MG63 (cell line): ENCODE data around the gene BCAR3. TPM values are rescaled to one million over a fixed set of nuclear protein-coding genes. Genes with fewer than 3 reads are reported as not detected.

Experiments used
- DNase-seq: peaks from one replicate; pipeline ENCODE4 v3.0.0-alpha.2; 2020
- H3K27me3 ChIP-seq: fragments of 250-450 bp; sonication (Bioruptor Pico); 2 replicates; pipeline ENCODE4 v1.5.1; 2020; ENCODE audit warnings: mild to moderate bottlenecking, moderate library complexity
- H3K36me3 ChIP-seq: fragments of 250-450 bp; sonication (Bioruptor Pico); 2 replicates; pipeline ENCODE4 v1.5.1; 2020; ENCODE audit warnings: mild to moderate bottlenecking, moderate library complexity
- H3K4me3 ChIP-seq: fragments of 250-450 bp; sonication (Bioruptor Pico); 2 replicates; pipeline ENCODE4 v1.5.1; 2020; ENCODE audit warnings: mild to moderate bottlenecking, moderate library complexity
- H3K9me3 ChIP-seq: fragments of 250-450 bp; sonication (Bioruptor Pico); 2 replicates; pipeline ENCODE4 v1.5.1; 2020; ENCODE audit warnings: mild to moderate bottlenecking, moderate library complexity
- total RNA-seq: library from RNA; depleted of rRNA; stranded (reverse); fragments of >200 nt; shearing (Covaris generic); gene quantifications from 2 replicates; pipeline ENCODE4 v1.2.3, GENCODE V29; 2014; ENCODE audit warnings: low replicate concordance; rRNA removed

BCAR3 gene
- total RNA-seq, result 21.2 and 26.0 TPM in 2 replicates

DNA sequence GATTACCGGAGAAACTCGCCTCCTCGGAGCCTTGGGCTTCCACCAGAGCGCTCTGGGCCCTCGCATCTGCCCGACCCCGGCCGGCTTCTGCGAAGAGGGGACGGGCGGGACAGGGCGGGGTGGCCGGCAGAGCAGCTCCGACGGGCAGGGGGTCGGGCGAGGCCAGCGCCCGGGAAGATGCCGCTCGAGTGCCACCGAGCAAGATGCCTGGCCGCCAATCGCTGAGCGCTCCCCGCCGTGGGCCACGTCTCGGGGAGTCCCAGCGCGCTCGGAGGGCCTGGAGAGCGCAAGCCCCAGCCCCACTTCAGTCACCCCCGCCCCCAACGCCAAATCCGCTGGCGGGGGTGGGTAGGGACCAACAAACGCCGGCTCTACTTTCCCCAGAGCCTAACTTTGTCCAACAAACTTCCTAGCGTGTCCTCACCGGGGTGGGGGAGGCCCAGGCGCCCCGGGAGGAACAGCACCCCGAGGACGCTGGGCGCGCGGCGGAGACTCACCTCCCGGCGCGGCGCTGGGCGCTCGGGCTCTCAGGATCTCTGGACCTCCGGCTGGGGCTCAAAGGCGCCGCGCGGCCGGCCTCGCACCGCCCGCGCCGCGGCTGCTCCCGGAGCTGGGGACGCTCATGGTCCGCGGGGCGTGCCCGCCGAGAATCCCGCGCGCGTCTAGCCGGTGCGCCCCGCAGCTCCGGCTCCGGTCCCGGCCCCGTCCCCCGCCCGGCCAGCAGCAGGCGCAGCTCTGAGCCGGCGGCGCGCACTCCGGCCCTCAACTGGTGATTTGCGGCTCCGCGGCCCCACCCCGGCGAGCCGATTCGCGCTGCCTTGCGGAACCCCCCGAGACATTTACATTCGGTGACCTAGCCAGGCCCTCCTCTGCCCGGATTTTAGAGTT, at the start of gene BCAR3:
Gene BCAR3 (minus strand): TSS at position 737 of the 888 bp plus-strand sequence. CDS start 6,907 bp downstream, outside the sequence.
- Histone ChIP-seq H3K36me3 (peaks cover 18% of the 10 kb centered on the region), H3K27me3 (no peaks in the 10 kb centered on the region), H3K9me3 (no peaks in the 10 kb centered on the region), H3K4me3 (peak within 1 kb of the TSS; percentile 70)
- DNase-seq, result peak; percentile 85

DNA sequence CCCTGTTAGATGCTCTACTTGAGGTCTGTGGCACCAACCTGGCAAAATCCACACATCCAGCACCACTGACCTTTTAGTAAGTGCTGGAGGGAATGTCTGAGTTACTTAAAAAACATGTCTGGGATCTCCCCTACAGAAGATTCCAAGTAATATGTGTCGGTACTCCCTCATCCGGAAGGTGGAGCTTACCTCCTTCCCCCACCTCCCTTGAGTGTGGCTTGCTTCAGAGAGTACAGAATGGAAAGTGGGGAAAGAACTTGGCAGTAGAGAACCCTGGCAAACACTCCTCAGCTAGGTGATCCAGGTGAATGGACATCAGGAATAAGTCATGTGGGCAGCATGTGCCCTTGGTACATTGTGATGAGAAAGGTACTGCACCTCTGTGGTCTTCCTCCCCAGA, 49.0 kb upstream of the BCAR3 start:
- DNase-seq, result no peak
- H3K27me3 ChIP-seq, result no peaks in the 10 kb centered on the region
- no peaks in the 10 kb centered on the region for H3K36me3 ChIP-seq
- H3K9me3 ChIP-seq, result no peaks in the 10 kb centered on the region
- no peak overlapping the region for H3K4me3 ChIP-seq

DNA sequence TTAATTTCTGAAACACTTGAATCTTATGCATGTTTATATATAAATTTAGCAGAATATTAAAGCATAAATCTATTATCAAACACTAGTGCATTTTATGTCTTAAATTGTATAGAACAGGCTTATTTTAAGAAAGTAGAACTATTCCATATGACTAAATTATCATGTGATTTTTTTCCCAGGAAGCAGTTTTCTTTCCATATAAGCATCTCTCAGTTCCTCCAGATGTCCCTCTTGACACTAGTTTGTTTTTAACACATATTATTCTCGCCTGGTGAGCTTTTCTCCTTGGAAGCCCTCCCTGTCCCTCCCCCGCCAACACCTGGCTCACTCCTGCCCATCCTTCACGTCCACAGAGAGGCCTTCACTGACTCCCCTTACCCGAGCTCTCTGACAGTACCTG, 48.3 kb upstream of the BCAR3 start:
- Histone ChIP-seq H3K4me3 (no peak overlapping the region), H3K27me3 (no peaks in the 10 kb centered on the region), H3K36me3 (no peaks in the 10 kb centered on the region), H3K9me3 (no peaks in the 10 kb centered on the region)
- no peak for DNase-seq

DNA sequence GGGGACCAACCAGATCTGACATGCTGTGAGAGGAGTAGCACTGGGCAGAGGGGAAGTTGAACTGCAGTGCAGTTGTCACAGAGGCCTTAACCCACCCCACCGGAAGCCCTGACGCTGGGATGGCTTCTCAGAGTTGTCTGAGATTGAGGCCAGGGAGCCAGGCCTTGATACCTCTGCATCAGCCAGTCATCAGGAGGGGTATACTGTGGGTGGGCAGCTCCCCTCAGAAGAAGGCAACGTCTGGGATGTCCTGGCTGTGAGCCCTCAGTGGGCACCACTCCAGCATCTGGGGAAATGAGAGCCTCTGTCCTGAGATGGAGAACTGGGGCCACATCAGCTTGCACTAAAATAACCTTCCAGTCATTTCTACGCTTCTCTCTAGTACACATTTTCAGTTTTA, 47.9 kb upstream of the BCAR3 start:
- no peak for DNase-seq

DNA sequence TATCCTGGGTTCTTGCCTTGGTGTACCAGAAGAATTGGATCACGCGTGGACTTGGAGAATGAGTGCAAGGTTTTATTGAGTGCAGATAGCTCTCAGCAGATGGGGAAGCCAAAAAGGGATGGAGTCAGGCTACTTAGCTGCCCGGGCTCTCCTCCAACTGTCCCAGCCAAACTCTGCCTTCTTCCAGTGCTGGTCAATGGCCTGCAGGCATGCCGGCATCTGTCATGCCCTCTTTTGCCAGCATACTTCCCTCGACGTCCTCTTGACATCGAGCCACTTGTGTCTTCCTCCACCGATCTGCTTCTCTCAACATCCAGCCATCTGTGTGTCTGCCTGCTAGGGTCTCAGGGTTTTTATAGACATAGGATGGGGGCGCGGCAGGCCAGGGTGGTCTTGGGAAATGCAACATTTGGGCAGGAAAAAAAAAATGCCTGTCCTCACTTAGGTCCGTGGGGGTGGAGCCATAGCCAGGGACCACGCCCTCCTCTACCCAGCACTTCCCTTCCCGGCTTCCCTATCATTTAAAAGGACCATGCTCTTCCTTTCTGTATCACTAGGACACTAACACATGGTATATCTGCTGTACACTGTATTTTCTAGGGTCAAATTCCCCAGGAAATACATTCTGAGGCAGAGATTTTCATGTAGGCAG, 47.0 kb upstream of the BCAR3 start:
- Histone ChIP-seq H3K9me3 (no peaks in the 10 kb centered on the region), H3K4me3 (no peak overlapping the region), H3K36me3 (no peaks in the 10 kb centered on the region), H3K27me3 (no peaks in the 10 kb centered on the region)
- DNase-seq, result peak; percentile 90

More for the DNA sequence above, 47.9 kb upstream of the BCAR3 start:
- no peaks in the 10 kb centered on the region for H3K27me3 ChIP-seq
- no peaks in the 10 kb centered on the region for H3K36me3 ChIP-seq
- no peak overlapping the region for H3K4me3 ChIP-seq
- H3K9me3 ChIP-seq, result no peaks in the 10 kb centered on the region

DNA sequence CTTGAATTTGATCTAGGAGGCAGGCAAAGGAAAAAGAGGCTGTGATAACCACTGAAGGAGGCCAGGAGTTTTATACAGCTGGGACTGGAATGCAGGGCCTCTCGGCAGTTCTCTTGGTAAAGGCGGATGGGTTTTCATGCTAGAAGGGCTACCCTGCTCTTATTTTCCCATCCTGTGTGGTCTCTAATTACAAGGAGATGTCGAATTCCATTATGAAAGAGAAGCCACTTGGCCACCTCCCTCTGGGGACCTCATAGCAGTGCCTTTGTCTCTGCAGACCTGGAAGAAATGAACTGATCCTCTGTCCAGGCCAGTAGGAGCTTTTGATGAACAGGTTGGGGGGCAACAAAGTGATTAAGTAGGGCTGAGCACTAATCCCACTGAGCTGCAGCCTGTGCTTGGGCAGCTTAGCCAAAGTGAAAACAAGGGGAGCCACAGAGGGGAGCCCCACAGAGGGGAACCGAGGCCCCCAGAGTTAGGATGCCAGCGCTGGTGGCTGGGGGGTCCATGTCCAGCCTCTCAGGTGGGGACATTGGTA, 42.2 kb upstream of the BCAR3 start:
- DNase-seq, result no peak
- Histone ChIP-seq H3K9me3 (no peaks in the 10 kb centered on the region), H3K36me3 (no peaks in the 10 kb centered on the region), H3K4me3 (no peak overlapping the region), H3K27me3 (no peaks in the 10 kb centered on the region)

DNA sequence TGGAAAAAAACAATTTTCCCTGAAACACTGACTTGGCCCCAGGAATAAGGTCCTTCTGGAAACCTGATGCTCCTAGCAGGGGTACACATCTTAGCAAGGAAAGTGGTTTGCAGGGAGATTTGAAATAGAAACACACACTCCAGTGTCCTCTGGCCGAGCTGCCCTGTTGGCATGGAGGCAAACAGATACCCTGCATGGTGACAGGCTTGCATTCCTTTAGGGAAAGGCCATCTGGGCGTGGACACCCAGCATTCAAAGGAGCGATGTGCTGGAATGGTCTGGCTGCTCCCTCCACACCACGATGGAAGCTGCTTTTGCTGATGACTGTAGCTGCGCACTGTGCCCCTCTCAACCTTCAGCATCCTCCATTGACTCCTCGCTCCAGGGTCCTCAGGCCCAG, 41.5 kb upstream of the BCAR3 start:
- Histone ChIP-seq H3K4me3 (no peak overlapping the region), H3K9me3 (no peaks in the 10 kb centered on the region), H3K27me3 (no peaks in the 10 kb centered on the region), H3K36me3 (no peaks in the 10 kb centered on the region)
- peak; percentile 10 for DNase-seq

DNA sequence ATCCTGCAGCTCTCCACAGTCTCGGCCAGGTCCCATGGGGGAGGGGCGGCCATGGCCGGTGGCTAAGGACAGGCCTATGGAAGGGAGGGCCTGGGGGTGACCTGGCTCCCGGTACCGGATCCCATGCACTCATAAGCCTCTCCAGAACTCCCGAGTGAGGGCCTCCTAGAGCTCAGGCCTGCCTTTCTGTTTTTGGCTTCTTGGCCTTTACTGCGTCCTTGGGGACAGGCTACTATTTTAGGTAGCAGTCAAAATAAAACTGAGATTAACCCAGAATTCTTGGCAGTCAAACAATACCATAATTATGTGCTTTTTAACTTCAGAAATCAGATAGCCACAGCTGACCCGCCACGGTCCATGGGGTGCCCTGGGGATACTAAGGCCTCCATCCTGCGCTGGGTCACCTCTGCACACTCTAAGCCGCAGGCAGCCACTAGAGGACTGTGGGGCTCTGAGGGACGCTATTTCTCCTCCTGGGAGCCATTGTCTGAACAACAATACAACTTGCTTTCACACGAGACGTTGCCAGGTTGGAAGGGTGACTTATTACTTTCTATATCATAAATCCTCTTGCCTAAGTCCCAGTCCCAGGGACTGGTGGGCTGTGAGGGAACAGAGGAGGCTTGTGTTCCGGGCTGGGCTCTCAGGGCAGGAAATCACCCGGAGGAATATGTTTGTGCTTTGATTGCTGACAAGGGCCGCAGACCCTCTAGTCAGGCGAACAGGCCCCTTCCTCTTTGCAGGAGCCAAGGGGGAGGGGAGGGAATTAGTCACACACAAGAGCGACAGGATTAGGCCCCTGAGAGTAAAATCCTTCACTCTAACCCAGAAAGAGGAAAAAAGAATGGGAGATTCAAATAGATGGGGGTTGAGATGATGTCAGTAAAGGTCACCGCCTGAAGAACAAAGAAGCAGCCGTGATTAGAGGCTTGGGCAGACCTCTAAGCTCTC, 40.7 kb upstream of the BCAR3 start:
- Histone ChIP-seq H3K9me3 (peaks cover 2% of the 10 kb centered on the region; the same call in 1 of the 2 replicates), H3K36me3 (no peaks in the 10 kb centered on the region), H3K4me3 (no peak overlapping the region), H3K27me3 (no peaks in the 10 kb centered on the region)
- no peak for DNase-seq

DNA sequence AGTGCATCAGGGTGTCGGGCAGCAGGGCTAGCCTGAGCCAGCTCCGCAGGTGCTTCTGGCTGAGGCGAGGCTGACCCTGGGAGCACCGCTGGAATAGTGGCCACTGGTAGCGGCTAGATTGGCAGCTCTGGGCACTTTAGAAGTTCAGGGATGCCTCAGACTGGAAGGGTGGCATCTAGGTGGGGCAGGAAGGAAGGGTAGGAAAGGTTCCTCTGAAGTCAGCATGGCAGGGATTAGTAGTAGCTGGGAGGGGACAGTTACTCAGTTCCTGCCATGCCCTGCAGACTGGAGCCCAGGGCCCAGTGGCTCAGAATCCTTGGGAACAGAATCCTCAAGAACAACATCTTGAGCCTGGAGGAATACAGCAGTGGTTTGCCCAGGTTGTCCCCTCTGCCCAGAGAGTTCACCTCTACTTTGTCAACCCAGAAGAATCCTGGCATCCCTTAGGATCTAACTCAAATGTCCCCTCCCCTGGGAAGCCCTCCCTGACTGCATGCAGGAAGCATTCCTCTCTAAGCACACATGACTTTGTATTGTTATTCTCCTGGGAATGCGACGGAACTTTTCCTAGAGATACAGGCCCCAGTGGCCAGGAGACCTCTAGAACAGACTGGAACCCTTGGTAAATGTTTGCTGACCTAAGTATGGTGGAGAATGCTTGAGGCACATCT, 39.5 kb upstream of the BCAR3 start:
- no peaks in the 10 kb centered on the region for H3K36me3 ChIP-seq
- no peak for DNase-seq

DNA sequence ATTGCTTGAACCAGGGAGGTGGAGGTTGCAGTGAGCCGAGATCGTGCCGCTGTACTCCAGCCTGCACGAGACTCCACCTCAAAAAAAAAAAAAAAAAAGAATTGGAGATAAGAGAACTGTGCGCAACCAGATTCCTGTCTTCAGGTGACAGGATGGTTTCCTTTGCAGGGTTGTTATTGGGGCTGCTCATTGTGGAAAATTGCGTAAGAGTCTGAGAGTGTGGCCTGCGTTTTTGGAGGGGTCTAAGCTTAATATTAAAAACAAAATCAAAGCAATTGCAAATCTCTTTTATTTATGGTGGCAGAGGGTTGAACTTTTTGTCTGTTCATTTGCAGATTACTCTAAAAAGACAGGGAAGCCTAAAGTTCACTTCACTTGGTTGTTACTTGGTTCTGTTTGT, 36.0 kb upstream of the BCAR3 start:
- DNase-seq, result no peak

More for the DNA sequence above, 39.5 kb upstream of the BCAR3 start:
- H3K27me3 ChIP-seq, result no peaks in the 10 kb centered on the region
- H3K9me3 ChIP-seq, result peaks cover 9% of the 10 kb centered on the region; the same call in 1 of the 2 replicates
- no peak overlapping the region for H3K4me3 ChIP-seq

DNA sequence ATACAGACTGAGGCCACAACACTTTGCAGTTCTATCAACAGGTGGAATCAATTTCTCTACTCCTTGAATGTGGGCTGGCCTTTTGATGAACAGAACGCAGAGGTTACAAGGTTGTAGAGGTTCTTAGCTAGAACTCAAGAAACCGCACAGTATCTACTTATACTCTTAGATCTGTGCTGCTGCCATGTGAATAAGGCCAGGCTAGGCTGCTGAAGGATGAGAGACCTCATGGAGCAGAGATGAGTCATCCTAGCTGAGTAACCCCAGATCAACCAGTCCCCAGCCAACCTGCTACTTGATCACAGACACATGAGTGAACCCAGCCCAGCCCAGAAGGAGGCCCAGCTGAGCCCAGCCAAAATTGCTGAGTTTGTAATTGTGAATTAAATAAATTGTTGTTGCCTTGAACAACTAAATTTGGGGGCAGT, 35.3 kb upstream of the BCAR3 start:
- Histone ChIP-seq H3K27me3 (no peaks in the 10 kb centered on the region), H3K36me3 (no peaks in the 10 kb centered on the region), H3K4me3 (no peak overlapping the region), H3K9me3 (peaks cover 9% of the 10 kb centered on the region; the same call in 1 of the 2 replicates)
- DNase-seq, result peak; percentile 31

More for the DNA sequence above, 36.0 kb upstream of the BCAR3 start:
- Histone ChIP-seq H3K27me3 (no peaks in the 10 kb centered on the region), H3K4me3 (no peak overlapping the region), H3K36me3 (no peaks in the 10 kb centered on the region), H3K9me3 (peaks cover 9% of the 10 kb centered on the region; the same call in 1 of the 2 replicates)

DNA sequence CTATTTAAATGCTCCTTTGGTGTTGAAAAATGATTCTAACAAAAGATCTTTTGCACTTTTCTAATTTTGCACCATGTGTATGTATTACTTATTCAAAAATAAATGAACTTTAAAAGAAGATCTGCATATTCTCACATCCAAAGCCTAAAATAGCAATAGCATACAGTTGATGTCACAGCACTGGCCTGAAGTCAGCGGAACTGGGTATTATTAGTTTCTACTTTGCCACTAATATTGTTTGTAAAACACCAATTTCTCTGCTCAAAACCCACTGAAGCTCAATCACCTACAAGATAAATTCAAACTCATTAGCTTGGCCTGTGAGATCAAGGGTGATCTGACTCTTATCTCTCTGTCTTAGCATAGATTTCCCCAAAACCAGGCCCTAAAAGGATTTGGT, 34.5 kb upstream of the BCAR3 start:
- H3K27me3 ChIP-seq, result no peaks in the 10 kb centered on the region

DNA sequence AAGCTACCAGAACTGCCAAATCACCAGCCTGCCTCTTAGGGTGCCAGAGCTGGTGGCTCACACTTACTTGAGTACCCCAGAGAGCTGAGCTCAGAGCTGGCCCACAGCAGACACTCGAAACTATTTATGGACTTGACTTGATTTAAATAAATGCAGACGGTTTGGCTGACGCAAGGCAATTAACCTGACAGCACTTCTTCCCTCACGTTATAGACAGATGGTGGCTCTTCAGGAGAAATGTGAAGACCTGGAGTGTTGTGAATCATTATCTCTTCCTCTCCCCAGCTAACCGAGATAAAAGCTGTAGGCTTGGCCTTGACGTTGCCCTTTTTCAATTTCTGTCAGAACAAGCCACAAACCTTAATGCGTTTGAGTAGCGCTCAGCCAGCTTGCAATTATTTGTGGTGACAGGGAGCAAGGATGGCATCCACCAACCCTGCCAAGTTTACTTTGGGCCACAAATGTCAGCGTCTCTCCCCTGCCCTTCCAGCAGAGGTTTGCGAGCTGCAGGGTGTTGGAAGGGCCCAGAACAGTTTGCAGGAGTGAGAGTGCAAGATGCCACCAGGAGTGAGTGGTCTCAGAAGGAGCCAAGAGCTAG, 34.0 kb upstream of the BCAR3 start:
- Histone ChIP-seq H3K4me3 (no peak overlapping the region), H3K27me3 (no peaks in the 10 kb centered on the region)
- DNase-seq, result no peak

More for the DNA sequence above, 34.5 kb upstream of the BCAR3 start:
- Histone ChIP-seq H3K9me3 (peaks cover 9% of the 10 kb centered on the region; the same call in 1 of the 2 replicates), H3K4me3 (no peak overlapping the region), H3K36me3 (no peaks in the 10 kb centered on the region)
- no peak for DNase-seq

DNA sequence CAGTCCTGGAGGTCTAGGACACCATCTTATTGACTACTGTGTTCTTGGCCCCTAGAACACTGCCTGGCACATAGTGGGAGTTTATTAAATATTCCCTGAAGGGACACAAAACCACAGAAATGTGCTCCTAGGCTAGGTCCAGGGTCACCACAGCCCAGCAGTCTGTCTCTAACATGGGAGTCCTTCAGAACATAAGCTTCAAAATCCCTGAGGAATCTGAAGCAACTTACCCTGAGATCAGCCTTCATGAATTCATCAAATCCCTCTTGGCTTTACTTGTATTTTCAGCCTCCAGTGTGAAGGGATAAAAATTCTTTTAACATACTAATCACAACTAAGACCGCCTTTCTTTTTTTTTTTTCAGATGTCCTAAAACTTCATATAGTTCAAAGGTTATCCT, 32.7 kb upstream of the BCAR3 start:
- DNase-seq, result no peak
- no peaks in the 10 kb centered on the region for H3K36me3 ChIP-seq

More for the DNA sequence above, 34.0 kb upstream of the BCAR3 start:
- no peaks in the 10 kb centered on the region for H3K36me3 ChIP-seq
- H3K9me3 ChIP-seq, result peaks cover 9% of the 10 kb centered on the region; the same call in 1 of the 2 replicates

DNA sequence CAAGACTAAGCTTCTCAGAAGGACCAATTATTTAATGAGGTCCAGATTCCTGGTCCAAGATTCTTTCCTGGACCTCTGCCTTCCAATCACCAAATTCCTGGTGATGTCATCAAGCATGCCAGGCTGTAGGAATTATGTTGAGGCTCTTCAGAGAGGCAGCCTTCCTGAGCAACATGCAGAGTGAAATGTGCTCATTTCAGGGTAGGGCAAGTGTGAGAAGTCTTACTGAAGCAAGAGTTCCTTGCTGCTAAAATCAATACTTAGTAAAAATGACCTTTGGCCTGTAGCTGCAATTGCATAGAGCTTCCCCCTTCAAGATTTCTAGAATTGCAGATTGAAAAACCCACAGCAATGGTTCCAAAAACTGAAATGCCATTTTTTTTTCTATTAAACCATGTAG, 31.7 kb upstream of the BCAR3 start:
- no peaks in the 10 kb centered on the region for H3K36me3 ChIP-seq
- H3K9me3 ChIP-seq, result peaks cover 9% of the 10 kb centered on the region; the same call in 1 of the 2 replicates
- DNase-seq, result no peak
- no peak overlapping the region for H3K4me3 ChIP-seq
- H3K27me3 ChIP-seq, result no peaks in the 10 kb centered on the region

More for the DNA sequence above, 32.7 kb upstream of the BCAR3 start:
- no peak overlapping the region for H3K4me3 ChIP-seq
- H3K9me3 ChIP-seq, result peaks cover 9% of the 10 kb centered on the region; the same call in 1 of the 2 replicates
- no peaks in the 10 kb centered on the region for H3K27me3 ChIP-seq
